ENCODE data around the gene ZBTB32.

GRCh38 chr19:35757231-35757748, 52.9 kb downstream of the ZBTB32 start:
- no peak for TF ChIP-seq EZH2phosphoT487 (IDR thresholded peaks at IDR 0.05; ENCODE audit: borderline replicate concordance, low read length)
- TF ChIP-seq, protein P1, sequence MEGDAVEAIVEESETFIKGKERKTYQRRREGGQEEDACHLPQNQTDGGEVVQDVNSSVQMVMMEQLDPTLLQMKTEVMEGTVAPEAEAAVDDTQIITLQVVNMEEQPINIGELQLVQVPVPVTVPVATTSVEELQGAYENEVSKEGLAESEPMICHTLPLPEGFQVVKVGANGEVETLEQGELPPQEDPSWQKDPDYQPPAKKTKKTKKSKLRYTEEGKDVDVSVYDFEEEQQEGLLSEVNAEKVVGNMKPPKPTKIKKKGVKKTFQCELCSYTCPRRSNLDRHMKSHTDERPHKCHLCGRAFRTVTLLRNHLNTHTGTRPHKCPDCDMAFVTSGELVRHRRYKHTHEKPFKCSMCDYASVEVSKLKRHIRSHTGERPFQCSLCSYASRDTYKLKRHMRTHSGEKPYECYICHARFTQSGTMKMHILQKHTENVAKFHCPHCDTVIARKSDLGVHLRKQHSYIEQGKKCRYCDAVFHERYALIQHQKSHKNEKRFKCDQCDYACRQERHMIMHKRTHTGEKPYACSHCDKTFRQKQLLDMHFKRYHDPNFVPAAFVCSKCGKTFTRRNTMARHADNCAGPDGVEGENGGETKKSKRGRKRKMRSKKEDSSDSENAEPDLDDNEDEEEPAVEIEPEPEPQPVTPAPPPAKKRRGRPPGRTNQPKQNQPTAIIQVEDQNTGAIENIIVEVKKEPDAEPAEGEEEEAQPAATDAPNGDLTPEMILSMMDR (conservative IDR thresholded peaks at IDR 0.05; ENCODE audit: low read depth, low read length) = no peak
- TF ChIP-seq EZH2 (IDR thresholded peaks at IDR 0.05; ENCODE audit: low read length, unreplicated experiment) = no peak
